Subcutaneous abdominal adipose tissue (tissue), 5 donors: ENCODE results near the gene CDT1.

ENCODE experiments used
- H3K27ac ChIP-seq: one replicate; pipeline ENCODE4 v1.7.0; 2013; ENCODE audit warnings: low read depth, mild to moderate bottlenecking, inconsistent platforms, low read length, moderate library complexity
- H3K27me3 ChIP-seq, 5 donors: one replicate each; pipeline ENCODE4 v1.7.0; 2013; ENCODE audit warnings: low read length in 5 of 5, inconsistent platforms in 1 of 5; ENCODE audit not compliant: control insufficient read depth in 5 of 5, insufficient read depth in 4 of 5
- H3K36me3 ChIP-seq, 5 donors: one replicate each; pipeline ENCODE4 v1.7.0; 2013; ENCODE audit warnings: low read length in 5 of 5; ENCODE audit not compliant: control insufficient read depth in 5 of 5, insufficient read depth in 5 of 5
- H3K4me1 ChIP-seq, 5 donors: one replicate each; pipeline ENCODE4 v1.7.0; 2013; ENCODE audit warnings: low read length in 5 of 5, mild to moderate bottlenecking in 3 of 5, moderate library complexity in 1 of 5; ENCODE audit not compliant: control insufficient read depth in 5 of 5, insufficient read depth in 5 of 5
- H3K4me3 ChIP-seq, 5 donors: one replicate each; pipeline ENCODE4 v1.7.0; 2013; ENCODE audit warnings: low read length in 5 of 5, low read depth in 1 of 5
- H3K9ac ChIP-seq, 5 donors: one replicate each; pipeline ENCODE4 v1.7.0; 2013; ENCODE audit warnings: low read length in 5 of 5, mild to moderate bottlenecking in 4 of 5, moderate library complexity in 3 of 5
- H3K9me3 ChIP-seq, 5 donors: one replicate each; pipeline ENCODE4 v1.7.0; 2013; ENCODE audit warnings: low read length in 5 of 5; ENCODE audit not compliant: control insufficient read depth in 5 of 5
- donor health status: healthy.
- donor health status: healthy.
- donor health status: healthy.
- donor health status: healthy.
- donor health status: healthy.

The CDT1 gene

DNA sequence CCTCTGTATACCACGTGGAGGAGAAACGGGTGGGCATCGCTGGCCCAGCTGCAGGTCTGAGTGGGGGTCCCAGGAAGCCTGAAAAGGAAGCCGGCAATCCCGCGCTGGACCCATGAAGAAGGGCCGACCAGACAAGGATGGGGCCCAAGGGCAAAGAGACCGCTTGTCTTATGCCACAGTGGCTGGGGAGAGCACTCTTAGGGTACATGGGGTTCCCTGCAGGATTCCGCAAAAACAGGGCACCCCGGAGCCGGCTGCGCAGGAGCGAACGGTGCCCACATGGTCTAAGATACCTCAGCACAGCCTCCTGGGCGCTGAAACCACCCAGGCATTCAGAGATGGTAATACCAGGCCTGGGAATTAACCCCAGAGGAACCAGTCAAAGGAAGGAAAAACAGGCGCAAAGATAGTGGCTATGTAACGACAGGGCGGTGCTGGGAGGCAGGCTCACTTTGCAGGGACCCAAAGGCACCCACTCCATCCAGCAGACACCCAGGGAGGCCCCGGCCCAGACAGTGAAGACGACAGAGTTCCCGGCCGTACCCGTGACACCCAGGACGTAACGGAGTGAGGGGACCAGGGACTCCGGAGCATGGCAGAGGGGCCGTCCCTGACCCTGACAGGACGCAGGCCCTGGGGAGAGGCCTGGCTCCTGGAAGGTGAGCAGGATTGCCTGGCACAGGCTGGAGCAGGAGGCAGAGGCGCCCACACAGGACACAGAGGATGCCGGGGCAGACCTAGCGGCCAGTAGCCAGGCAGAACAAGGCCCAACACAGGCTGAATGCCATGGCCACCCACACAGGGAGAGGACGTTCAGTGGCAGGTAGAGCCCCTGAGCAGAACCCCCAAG lies 28.8 kb upstream of the CDT1 start:
- H3K9me3 ChIP-seq: no peaks in the 10 kb centered on the region
- peaks cover 12 to 93% (median 86%) of the 10 kb centered on the region in 5 donors for H3K4me1 ChIP-seq
- no peaks in the 10 kb centered on the region for H3K36me3 ChIP-seq
- H3K27ac ChIP-seq: peak overlapping the region; percentile 90
- no peaks in the 10 kb centered on the region for H3K27me3 ChIP-seq
- H3K9ac ChIP-seq: peak overlapping the region in 1 of 5 donors; percentile 14
- H3K4me3 ChIP-seq: no peak overlapping the region

DNA sequence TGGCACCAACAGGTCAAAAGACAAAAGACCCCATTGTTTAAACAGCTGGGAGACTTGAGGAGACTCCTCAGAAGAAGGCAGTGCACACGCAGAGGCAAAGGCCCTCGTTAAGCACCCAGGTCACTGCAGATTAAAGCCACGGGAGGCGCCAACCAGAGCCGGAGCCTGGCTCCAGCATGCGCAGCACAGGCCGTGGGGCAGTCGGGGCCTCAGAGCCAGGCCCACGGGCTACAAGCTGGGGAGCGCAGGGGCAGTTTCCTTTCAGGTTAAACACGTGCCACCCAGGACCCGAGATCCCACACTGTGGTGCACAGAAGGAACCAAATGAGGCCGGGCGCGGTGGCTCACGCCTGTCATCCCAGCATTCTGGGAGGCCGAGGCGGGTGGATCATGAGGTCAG lies 27.8 kb upstream of the CDT1 start:
- Histone ChIP-seq H3K36me3 (no peaks in the 10 kb centered on the region), H3K4me3 (no peak overlapping the region), H3K4me1 (peaks cover 8 to 93% (median 86%) of the 10 kb centered on the region in 5 donors), H3K9ac (peak overlapping the region in 1 of 5 donors; percentile 41), H3K9me3 (no peaks in the 10 kb centered on the region), H3K27ac (peak overlapping the region; percentile 60), H3K27me3 (no peaks in the 10 kb centered on the region)

DNA sequence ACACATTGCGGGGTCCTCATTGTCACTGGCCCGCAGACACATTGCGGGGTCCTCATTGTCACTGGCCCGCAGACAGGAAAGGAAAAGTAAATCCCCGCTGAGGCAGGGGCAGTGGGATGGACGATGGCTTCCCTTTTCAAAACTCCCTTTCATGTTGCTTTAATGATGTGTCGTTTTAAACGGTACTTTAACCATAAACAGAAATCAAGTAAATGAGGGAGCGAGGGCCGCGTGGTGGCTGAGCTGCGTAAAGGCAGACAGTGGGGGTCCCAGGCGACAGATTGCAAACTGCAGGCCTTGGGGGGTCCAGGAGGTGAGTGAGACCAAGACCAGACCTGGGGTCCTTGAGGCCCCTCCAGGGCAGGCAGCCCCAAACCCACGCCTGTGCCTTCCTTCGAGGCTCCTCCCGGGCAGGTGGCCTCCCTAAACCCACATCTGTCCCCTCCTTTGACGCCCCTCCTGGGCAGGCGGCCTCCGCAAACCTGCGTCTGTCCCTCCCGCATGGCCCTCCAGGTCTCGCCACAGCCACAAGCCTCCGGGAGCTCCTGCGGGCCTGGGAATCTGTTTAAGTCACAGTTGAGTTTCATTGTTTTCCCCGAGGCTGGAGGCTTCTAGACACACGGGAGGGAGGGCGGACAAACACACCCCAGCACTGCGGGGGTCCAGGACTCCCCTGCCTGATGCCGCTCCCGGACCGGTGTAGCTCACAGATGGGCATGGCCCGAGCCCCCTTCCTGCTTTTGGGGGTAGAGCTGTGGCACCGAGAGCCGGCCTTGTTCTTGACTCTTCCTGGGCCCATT lies 25.9 kb upstream of the CDT1 start:
- H3K27ac ChIP-seq: no peak overlapping the region
- no peaks in the 10 kb centered on the region for H3K9me3 ChIP-seq
- peak overlapping the region in 1 of 5 donors; percentile 56 for H3K9ac ChIP-seq
- peaks cover 5 to 95% (median 88%) of the 10 kb centered on the region in 5 donors for H3K4me1 ChIP-seq
- no peaks in the 10 kb centered on the region for H3K36me3 ChIP-seq
- no peak overlapping the region for H3K4me3 ChIP-seq
- no peaks in the 10 kb centered on the region for H3K27me3 ChIP-seq

DNA sequence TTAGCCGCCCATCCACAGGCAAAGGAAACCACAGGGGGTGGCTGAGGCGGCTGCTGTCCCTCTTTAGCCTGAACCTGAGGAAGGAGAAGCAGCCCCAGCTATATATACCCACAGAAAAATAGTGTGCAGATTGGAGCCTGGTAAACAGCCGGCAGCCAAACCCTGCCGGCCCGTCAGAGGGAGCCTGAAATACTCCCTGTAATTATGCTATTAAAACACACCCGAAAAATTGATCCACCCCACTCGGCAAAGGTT lies 25.4 kb upstream of the CDT1 start:
- peak overlapping the region in 1 of 5 donors; percentile 56 for H3K9ac ChIP-seq

DNA sequence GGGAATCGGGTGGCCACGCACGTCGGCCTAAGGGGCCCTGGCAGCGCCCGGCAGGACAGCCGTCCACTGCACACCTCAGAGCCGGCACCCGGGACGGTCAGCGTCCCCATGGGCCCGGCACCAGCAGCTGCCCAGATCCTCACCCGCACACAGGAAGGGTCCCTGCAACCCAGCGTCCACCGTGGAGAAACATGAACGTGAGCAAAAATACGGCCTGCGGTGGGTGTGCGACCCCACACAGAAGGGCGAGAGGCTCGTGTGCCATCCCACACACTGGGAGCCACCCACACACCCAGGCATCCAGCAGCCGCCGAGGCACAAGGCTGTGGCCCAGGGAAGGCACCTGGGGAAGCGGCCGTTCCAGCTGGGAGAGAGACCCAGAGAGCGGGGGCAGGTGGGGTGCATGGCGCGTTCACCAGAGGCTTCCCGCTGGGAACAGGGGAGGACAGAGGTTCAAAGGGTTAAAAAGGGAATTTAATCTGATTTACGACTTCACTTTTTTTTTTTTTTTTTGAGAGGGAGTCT lies 25.0 kb upstream of the CDT1 start:
- no peak overlapping the region for H3K4me3 ChIP-seq
- H3K9ac ChIP-seq: peak overlapping the region in 1 of 5 donors; percentile 56
- no peaks in the 10 kb centered on the region for H3K27me3 ChIP-seq
- no peaks in the 10 kb centered on the region for H3K9me3 ChIP-seq
- peaks cover 9 to 95% (median 88%) of the 10 kb centered on the region in 5 donors for H3K4me1 ChIP-seq
- no peak overlapping the region for H3K27ac ChIP-seq
- no peaks in the 10 kb centered on the region for H3K36me3 ChIP-seq

More for the DNA sequence above, 25.4 kb upstream of the CDT1 start:
- Histone ChIP-seq H3K27me3 (no peaks in the 10 kb centered on the region), H3K9me3 (no peaks in the 10 kb centered on the region), H3K36me3 (no peaks in the 10 kb centered on the region), H3K4me3 (no peak overlapping the region), H3K27ac (no peak overlapping the region), H3K4me1 (peaks cover 7 to 95% (median 88%) of the 10 kb centered on the region in 5 donors)

DNA sequence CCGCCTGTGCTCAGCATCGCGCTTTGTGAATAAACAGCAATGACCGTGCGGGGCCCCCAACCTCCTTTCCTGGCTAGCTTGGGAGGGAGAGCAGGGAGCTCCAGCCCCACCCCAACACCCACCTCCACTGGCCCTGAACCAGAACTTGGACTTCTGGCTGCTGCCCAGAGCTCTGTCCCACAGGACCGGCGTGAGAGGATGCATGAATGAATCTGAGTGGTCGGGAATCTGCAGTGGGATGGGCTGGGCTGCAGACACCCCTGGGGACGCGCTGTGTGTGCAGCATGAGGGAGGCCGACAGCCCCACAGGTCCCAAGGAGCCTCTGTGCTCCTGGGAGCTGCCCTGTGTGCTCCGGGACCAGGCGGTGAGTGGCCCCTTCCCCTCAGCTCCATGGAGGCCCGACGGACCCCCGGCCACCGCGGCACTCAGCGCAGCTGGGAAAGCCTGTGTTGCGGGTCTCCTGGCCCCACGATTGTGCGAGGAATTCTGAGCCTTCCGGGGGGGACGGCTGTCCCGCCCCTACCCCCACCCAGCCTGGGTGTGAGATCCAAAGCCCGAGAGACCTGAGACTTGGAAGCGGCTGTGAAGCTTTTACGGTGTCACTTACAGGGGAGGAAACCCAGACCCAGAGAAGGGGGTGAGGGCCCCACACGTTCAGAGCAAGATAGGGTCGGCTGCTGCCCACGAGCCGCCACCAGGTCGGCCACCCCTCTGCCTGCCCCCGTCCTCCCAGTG lies 24.0 kb upstream of the CDT1 start:
- Histone ChIP-seq H3K36me3 (no peaks in the 10 kb centered on the region), H3K27me3 (no peaks in the 10 kb centered on the region), H3K4me1 (peaks cover 9 to 92% (median 85%) of the 10 kb centered on the region in 5 donors), H3K9ac (peak overlapping the region in 4 of 5 donors; percentile 26 to 74 (median 51)), H3K4me3 (peak overlapping the region in 2 of 5 donors; percentile 8 to 52), H3K27ac (peak overlapping the region; percentile 99), H3K9me3 (no peaks in the 10 kb centered on the region)

DNA sequence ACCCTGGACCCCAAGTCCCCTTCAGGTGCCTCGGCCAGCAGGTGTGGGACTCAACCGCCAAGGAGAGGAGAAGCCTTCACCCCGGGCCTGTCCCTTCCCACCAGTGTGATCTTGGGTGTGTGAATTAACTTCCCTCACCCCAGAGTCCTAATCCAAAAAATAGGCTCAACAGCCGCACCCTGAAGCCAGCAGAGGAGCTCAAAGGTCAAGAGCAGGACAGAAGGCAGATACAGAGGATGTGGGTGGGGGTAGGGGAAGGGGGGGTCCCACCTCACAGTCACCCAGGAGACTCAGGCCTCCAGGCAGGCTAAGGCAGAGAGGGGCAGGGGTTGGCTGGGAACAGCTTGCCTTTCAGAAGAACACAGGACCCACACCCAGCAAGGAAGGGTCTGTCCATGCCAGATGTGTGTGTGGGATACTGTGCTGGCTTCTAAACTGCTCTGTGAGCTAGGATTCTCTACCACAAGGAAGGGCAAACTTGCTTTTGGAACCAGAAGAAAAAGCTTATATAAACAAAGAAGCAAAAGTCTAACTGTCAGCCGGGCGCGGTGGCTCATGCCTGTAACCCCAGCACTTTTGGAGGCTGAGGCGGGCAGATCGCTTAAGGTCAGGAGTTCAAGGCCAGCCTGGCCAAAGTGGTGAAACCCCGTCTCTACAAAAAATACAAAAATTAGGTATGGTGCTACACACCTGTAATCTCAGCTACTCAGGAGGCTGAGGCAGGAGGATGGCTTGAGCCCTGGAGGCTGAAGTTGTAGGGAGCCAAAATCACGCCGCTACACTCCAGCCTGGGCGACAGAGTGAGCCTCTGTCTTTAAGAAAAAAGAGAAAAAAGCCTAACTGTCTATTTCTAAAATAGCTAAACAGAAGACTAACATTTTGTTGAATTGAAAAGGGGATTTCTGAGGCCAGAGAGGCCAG lies 23.2 kb upstream of the CDT1 start:
- Histone ChIP-seq H3K9ac (peak overlapping the region; percentile 26 to 74 (median 42)), H3K4me3 (peak overlapping the region in 3 of 5 donors; percentile 8 to 52 (median 29)), H3K27ac (peak overlapping the region; percentile 99), H3K9me3 (no peaks in the 10 kb centered on the region), H3K4me1 (peaks cover 9 to 86% (median 78%) of the 10 kb centered on the region in 5 donors), H3K36me3 (no peaks in the 10 kb centered on the region), H3K27me3 (no peaks in the 10 kb centered on the region)

DNA sequence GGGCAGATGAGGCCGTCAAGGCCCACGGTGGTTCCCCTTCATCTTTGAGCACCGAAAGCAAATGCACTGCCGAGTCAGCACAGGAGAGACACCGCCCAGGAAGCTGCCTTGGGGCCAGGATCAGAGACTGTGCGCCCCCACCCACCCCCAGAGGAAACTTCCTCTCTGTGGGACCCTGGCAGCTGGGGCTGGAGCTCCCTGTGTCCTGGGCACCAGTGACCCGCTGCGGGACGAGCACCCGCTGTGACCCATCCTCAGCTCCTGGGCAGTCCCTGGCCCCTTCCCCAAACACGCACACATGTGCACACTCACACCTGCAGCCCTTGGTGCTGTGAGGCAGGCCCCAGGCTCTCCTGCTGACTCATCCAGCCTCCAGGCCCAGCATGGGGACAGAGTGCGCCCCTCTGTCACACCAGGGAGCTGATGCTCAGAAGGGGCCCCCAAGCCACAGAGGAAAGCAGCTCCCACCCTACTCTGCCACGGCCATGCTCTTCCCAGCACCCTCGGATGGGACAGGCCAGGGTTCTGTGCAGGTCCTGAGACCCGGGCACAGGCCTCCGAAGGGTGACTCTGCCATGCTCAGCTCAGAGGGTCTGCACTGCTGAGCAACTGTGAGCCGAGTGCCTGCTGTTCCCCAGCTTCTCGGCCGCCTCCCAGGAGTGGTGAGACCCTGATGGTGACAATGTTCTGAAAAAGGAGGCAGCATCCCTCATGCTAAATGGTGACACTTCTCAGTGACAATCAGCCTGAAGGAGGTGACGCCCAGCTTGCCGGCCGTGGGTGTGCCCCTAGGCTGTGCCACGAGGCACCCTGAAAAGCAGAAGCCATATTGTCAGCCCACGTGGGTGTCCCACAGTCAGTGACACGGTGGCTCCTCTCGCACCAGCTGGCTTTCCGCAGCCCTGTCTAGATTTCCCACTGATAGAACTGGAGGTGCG lies 22.2 kb upstream of the CDT1 start:
- peak overlapping the region; percentile 99 for H3K27ac ChIP-seq
- H3K9me3 ChIP-seq: no peaks in the 10 kb centered on the region
- no peaks in the 10 kb centered on the region for H3K36me3 ChIP-seq
- peak overlapping the region in 3 of 5 donors; percentile 32 to 88 (median 62) for H3K9ac ChIP-seq
- no peaks in the 10 kb centered on the region for H3K27me3 ChIP-seq
- H3K4me1 ChIP-seq: peaks cover 9 to 85% (median 79%) of the 10 kb centered on the region in 5 donors
- H3K4me3 ChIP-seq: peak overlapping the region in 2 of 5 donors; percentile 22 to 23
